Measurements from ENCODE around the gene KLF2.

DNA sequence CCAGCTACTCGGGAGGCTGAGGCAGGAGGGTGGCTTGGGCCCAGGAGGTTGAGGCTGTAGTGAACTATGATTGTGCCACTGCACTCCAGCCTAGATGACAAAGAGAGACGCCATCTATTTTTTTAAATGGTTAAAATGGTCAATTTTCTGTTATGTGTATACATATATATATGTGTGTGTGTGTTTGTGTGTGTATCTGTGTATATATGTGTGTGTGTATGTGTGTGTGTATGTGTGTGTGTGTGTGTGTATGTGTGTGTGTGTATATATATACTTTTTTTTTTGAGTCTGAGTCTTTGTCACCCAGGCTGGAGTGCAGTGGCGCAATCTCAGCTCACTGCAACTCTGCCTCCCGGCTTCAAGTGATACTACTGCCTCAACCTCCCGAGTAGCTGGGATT lies 42.9 kb upstream of the KLF2 start:
- TF ChIP-seq, protein P1, sequence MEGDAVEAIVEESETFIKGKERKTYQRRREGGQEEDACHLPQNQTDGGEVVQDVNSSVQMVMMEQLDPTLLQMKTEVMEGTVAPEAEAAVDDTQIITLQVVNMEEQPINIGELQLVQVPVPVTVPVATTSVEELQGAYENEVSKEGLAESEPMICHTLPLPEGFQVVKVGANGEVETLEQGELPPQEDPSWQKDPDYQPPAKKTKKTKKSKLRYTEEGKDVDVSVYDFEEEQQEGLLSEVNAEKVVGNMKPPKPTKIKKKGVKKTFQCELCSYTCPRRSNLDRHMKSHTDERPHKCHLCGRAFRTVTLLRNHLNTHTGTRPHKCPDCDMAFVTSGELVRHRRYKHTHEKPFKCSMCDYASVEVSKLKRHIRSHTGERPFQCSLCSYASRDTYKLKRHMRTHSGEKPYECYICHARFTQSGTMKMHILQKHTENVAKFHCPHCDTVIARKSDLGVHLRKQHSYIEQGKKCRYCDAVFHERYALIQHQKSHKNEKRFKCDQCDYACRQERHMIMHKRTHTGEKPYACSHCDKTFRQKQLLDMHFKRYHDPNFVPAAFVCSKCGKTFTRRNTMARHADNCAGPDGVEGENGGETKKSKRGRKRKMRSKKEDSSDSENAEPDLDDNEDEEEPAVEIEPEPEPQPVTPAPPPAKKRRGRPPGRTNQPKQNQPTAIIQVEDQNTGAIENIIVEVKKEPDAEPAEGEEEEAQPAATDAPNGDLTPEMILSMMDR (conservative IDR thresholded peaks at IDR 0.05; ENCODE audit: low read depth, low read length), result no peak
- TF ChIP-seq EZH2 (IDR thresholded peaks at IDR 0.05; ENCODE audit: low read length, unreplicated experiment) (no peak), EZH2phosphoT487 (IDR thresholded peaks at IDR 0.05; ENCODE audit: borderline replicate concordance, low read length) (no peak)

All from PC-3 (cell line).